NCI-H1092 treated with DMSO at 0.1 percent for 48 hours (cell line): ENCODE measurements around the gene BTBD2.

ENCODE experiments used
- DNase-seq: peaks from one replicate; lab custom pipeline; 2025; lab: John Stamatoyannopoulos, UW

BTBD2 gene

GRCh38 chr19:2015608-2015950 is at the start of gene BTBD2:
TSS of gene BTBD2 (minus strand) at chr19:2015714. CDS start at chr19:2015703, 11 bp downstream.
- peak; percentile 30 for DNase-seq

- DNase-seq: no peak
These were observed 49.4 kb upstream of the BTBD2 start for GRCh38 chr19:2064788-2065524.

GRCh38 chr19:2064395-2064787 is 48.9 kb upstream of the BTBD2 start:
- DNase-seq: no peak

GRCh38 chr19:2063824-2064223 is 48.3 kb upstream of the BTBD2 start:
- DNase-seq: no peak

GRCh38 chr19:2062770-2063169 is 47.3 kb upstream of the BTBD2 start:
- no peak for DNase-seq

GRCh38 chr19:2062389-2062729 is 46.8 kb upstream of the BTBD2 start:
- DNase-seq: no peak

GRCh38 chr19:2061495-2062388 is 46.2 kb upstream of the BTBD2 start:
- peak; percentile 98 for DNase-seq

GRCh38 chr19:2060884-2061494 is 45.5 kb upstream of the BTBD2 start:
- DNase-seq: peak; percentile 50

- DNase-seq: peak; percentile 48
These were observed 44.1 kb upstream of the BTBD2 start for GRCh38 chr19:2059422-2060201.

- DNase-seq: no peak
These were observed 43.3 kb upstream of the BTBD2 start for GRCh38 chr19:2058570-2059421.

- DNase-seq: no peak
These were observed 42.3 kb upstream of the BTBD2 start for GRCh38 chr19:2057484-2058469.

GRCh38 chr19:2056837-2057192 is 41.3 kb upstream of the BTBD2 start:
- no peak for DNase-seq

GRCh38 chr19:2055931-2056836 is 40.7 kb upstream of the BTBD2 start:
- no peak for DNase-seq

- no peak for DNase-seq
These were observed 39.2 kb upstream of the BTBD2 start for GRCh38 chr19:2054763-2055162.

- DNase-seq: no peak
These were observed 38.3 kb upstream of the BTBD2 start for GRCh38 chr19:2053601-2054389.

- DNase-seq: no peak
These were observed 36.5 kb upstream of the BTBD2 start for GRCh38 chr19:2051773-2052704.
